Measurements from ENCODE around the gene SRP54.
"Not testable (repeated sequence)": the region's sequence is repeated elsewhere in the genome, so short reads cannot be mapped to it uniquely, and the experiment has no call there.

SRP54 gene

GRCh38 chr14:34983786-34984185 is 994 bp downstream of the SRP54 start:
- DNase-seq (ENCODE audit: low read depth) = no peak

GRCh38 chr14:34985740-34986139 is 2.9 kb downstream of the SRP54 start:
- no peak for DNase-seq (ENCODE audit: low read depth)

- no peak for DNase-seq (ENCODE audit: low read depth)
These were observed 4.4 kb downstream of the SRP54 start for GRCh38 chr14:34987180-34987579.

- DNase-seq (ENCODE audit: low read depth) = no peak
These were observed 7.0 kb downstream of the SRP54 start for GRCh38 chr14:34989762-34990161.

GRCh38 chr14:34993426-34993825 is 10.6 kb downstream of the SRP54 start:
- no peak for DNase-seq (ENCODE audit: low read depth)

GRCh38 chr14:34994668-34995067 is 11.9 kb downstream of the SRP54 start:
- no peak for DNase-seq (ENCODE audit: low read depth)

GRCh38 chr14:34997762-34998161 is 15.0 kb downstream of the SRP54 start:
- no peak for DNase-seq (ENCODE audit: low read depth)

- DNase-seq (ENCODE audit: low read depth) = no peak
These were observed 16.7 kb downstream of the SRP54 start for GRCh38 chr14:34999500-34999899.

- no peak for DNase-seq (ENCODE audit: low read depth)
These were observed 18.8 kb downstream of the SRP54 start for GRCh38 chr14:35001621-35002020.

- no peak for DNase-seq (ENCODE audit: low read depth)
These were observed 22.0 kb downstream of the SRP54 start for GRCh38 chr14:35004839-35005238.

GRCh38 chr14:35016568-35016967 is 33.8 kb downstream of the SRP54 start:
- DNase-seq (ENCODE audit: low read depth) = no peak

- DNase-seq (ENCODE audit: low read depth) = no peak
These were observed 37.9 kb downstream of the SRP54 start for GRCh38 chr14:35020713-35021112.

GRCh38 chr14:35028435-35028834 is 45.6 kb downstream of the SRP54 start:
- DNase-seq (ENCODE audit: low read depth) = no peak

- DNase-seq (ENCODE audit: low read depth) = no peak
These were observed 49.8 kb downstream of the SRP54 start for GRCh38 chr14:35032562-35032961.

- no peak for DNase-seq (ENCODE audit: low read depth)
These were observed 51.6 kb downstream of the SRP54 start for GRCh38 chr14:35034440-35034833.

GRCh38 chr14:35034944-35035554 is 52.3 kb downstream of the SRP54 start:
- DNase-seq (ENCODE audit: low read depth) = not testable (repeated sequence)

- not testable (repeated sequence) for DNase-seq (ENCODE audit: low read depth)
These were observed 55.5 kb downstream of the SRP54 start for GRCh38 chr14:35038312-35038711.

- no peak for DNase-seq (ENCODE audit: low read depth)
These were observed 59.8 kb downstream of the SRP54 start for GRCh38 chr14:35042632-35043031.

- no peak for DNase-seq (ENCODE audit: low read depth)
These were observed 60.3 kb downstream of the SRP54 start for GRCh38 chr14:35043046-35043445.

- DNase-seq (ENCODE audit: low read depth) = no peak
These were observed 62.4 kb downstream of the SRP54 start for GRCh38 chr14:35044939-35045797.

- DNase-seq (ENCODE audit: low read depth) = no peak
These were observed 62.9 kb downstream of the SRP54 start for GRCh38 chr14:35045798-35046047.

GRCh38 chr14:35046048-35046750 is 63.4 kb downstream of the SRP54 start, which contains the start of gene FAM177A1:
FAM177A1 (plus strand) TSS chr14:35046272; CDS start chr14:35046464, 192 bp downstream.
- peak; percentile 78 for DNase-seq (ENCODE audit: low read depth)
